D721Med (cell line): ENCODE results near the gene PRR33.
"Not testable (repeated sequence)": the region's sequence is repeated elsewhere in the genome, so short reads cannot be mapped to it uniquely, and the experiment has no call there.

Experiments used
- DNase-seq: peaks from one replicate; pipeline ENCODE4 v3.0.0; 2011; ENCODE audit warnings: low spot score; ENCODE audit not compliant: insufficient read length
- FAIRE-seq: peaks from 2 replicates; lab custom pipeline; 2011; peaks lifted over from hg19 to GRCh38; lab: Jason Lieb, UNC
- CTCF ChIP-seq: IDR thresholded peaks from 2 replicates; pipeline ENCODE4 v1.5.1; 2012; ENCODE audit warnings: mild to moderate bottlenecking, control low read depth; ENCODE audit not compliant: insufficient read depth; ENCODE audit errors: missing control alignments

Gene PRR33

DNA sequence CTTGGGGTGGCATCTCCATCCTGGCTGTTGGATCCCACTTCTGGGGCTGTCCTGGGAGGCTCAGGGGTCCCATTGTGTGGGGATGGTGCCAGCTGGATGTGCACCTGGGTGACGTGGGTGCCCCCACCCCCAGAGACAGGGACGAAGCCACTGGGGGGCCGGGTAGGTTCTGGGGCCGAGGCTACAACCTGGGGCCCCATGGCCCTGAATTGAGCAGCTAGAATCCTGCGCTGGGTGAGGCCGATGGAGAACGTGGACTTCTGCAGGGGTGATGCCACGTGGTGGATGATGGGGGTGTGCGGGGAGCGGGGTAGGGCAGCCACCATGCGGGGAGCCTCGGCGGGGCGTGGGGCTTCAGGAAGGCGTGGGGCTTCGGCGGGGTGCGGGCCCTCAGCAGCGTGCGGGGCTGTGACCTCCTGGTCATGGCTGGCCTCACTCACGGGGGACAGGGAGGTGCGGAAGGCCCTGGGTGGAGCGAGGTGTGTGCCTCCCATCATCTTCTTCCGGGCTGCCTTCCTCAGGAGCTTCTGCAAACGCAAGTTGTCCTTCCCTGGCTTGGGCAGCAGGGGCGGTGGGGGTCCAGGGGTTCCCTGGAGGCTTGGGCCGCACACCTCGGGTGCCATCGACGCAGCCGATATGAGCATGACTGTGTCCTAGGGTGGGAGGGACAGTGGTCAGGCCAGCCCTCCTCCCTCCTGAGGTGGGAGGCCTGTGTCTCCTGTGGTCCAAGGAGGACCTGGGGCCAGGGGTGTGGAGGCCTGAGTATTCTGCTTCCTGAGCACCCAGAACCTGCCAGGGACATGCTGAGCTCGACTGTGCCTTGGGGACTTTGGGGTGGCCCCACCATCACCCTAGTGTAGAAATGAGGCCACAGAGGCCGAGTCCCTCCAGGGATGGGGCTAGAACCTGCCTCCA lies 1.5 kb downstream of the PRR33 start:
- TF ChIP-seq CTCF: no peak
- no peak for DNase-seq
- no peak for FAIRE-seq

- no peak for DNase-seq
- FAIRE-seq: no peak
- no peak for TF ChIP-seq CTCF
Measured at GRCh38 chr11:1889224-1889930, 2.3 kb downstream of the PRR33 start.

DNA sequence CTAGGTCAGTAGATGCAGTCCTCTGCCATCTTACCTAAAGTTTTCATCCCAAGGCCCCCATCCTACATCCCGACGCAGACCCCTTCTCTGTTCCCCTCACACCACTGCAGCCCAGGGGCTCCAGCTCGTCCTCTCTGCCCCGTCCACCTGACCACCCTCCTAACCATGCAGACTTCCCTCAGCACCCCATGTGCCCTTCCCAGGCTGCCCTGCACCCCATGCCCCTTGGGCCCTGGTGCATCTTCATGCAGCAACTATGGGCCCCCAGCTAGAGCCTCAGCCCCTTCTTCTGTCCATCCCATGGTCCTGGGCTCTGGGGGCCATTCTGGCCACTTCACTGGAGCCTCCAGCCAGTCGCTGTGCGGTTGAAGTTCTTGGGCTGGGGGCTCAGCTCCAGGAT lies 2.9 kb downstream of the PRR33 start:
- no peak for TF ChIP-seq CTCF
- DNase-seq: no peak
- no peak for FAIRE-seq

- TF ChIP-seq CTCF: no peak
- no peak for FAIRE-seq
- no peak for DNase-seq
Measured at GRCh38 chr11:1888347-1888753, 3.3 kb downstream of the PRR33 start.

- TF ChIP-seq CTCF: no peak
- FAIRE-seq (no peak), DNase-seq (no peak)
Measured at GRCh38 chr11:1887451-1888346, 4.0 kb downstream of the PRR33 start.

DNA sequence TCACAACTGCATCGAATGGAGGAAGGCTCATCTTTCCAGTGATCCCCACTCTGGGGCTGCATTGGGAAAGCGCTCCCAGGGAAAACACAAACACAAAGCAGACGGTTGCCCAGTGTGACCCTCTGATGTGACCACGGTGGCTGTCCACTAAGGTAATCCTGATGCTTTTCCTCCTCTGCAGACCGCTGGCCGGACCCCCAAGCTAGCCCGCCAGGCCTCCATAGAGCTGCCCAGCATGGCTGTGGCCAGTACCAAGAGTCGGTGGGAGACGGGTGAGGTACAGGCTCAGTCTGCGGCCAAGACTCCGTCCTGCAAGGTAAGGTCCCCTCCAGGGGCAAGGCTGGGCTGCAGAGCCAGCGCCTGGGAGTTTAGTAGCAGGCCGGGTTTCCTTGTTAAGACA lies 5.1 kb downstream of the PRR33 start:
- not testable (repeated sequence) for DNase-seq, FAIRE-seq

- no peak for FAIRE-seq
- DNase-seq: no peak
- TF ChIP-seq CTCF: no peak
Measured at GRCh38 chr11:1884303-1884700, 7.4 kb downstream of the PRR33 start.
